HepG2 (cell line): ENCODE measurements around the gene PRDM8. TPM values are rescaled to one million over a fixed set of nuclear protein-coding genes. Genes with fewer than 3 reads are reported as not detected.

Experiments used
- GABPB1 ChIP-seq: IDR thresholded peaks from 2 replicates; pipeline ENCODE4 v1.6.1; 2016; ENCODE audit warnings: mild to moderate bottlenecking, missing genetic modification reagents, moderate library complexity, missing compliant biosample characterization
- IKZF5 ChIP-seq: IDR thresholded peaks from 2 replicates; pipeline ENCODE4 v1.6.1; 2018; ENCODE audit warnings: missing genetic modification reagents, mild to moderate bottlenecking, missing compliant biosample characterization
- KAT8 ChIP-seq: IDR thresholded peaks from 2 replicates; pipeline ENCODE4 v1.6.1; 2016; ENCODE audit warnings: missing genetic modification reagents, missing compliant biosample characterization
- KDM5B ChIP-seq: sonication (generic); formaldehyde crosslinking; IDR thresholded peaks from 2 replicates; pipeline ENCODE4 v1.4.0; 2020; ENCODE audit warnings: missing genetic modification reagents, mild to moderate bottlenecking, borderline replicate concordance
- KLF16 ChIP-seq, 2 experiments: sonication (generic) in 1 of 2; formaldehyde crosslinking in 1 of 2; IDR thresholded peaks; 2 replicates each; pipeline versions ENCODE4 v1.6.1 to v1.8.0; 2016 to 2023; ENCODE audit warnings: missing genetic modification reagents in 2 of 2, missing compliant biosample characterization in 1 of 2
- LCORL ChIP-seq, 2 experiments: fragments of 450-650 bp in 1 of 2; sonication (generic) in 1 of 2; formaldehyde crosslinking in 1 of 2; IDR thresholded peaks; 2 replicates each; pipeline versions ENCODE4 v1.5.0 to v1.6.1; 2017 to 2020; ENCODE audit warnings: antibody characterized with exemption in 1 of 2, missing genetic modification reagents in 1 of 2
- PATZ1 ChIP-seq: sonication (generic); formaldehyde crosslinking; IDR thresholded peaks from 2 replicates; pipeline ENCODE4 v1.4.0; 2020; ENCODE audit warnings: missing genetic modification reagents
- RBM39 ChIP-seq: fragments of 200-400 bp; formaldehyde crosslinking; IDR thresholded peaks from one replicate; pipeline ENCODE4 v1.6.1; 2018; ENCODE audit warnings: antibody characterized with exemption, mild to moderate bottlenecking, low read depth, low read length; ENCODE audit not compliant: poor library complexity, severe bottlenecking
- SAP130 ChIP-seq: IDR thresholded peaks from 2 replicates; pipeline ENCODE4 v1.6.1; 2016; ENCODE audit warnings: low read depth
- SP5 ChIP-seq: IDR thresholded peaks from 2 replicates; pipeline ENCODE4 v1.6.1; 2016; ENCODE audit warnings: low read depth, borderline replicate concordance
- XRCC5 ChIP-seq: fragments of 200-400 bp; formaldehyde crosslinking; optimal IDR thresholded peaks from 2 replicates; pipeline ENCODE3; 2017; ENCODE audit warnings: mild to moderate bottlenecking, low read length
- YEATS4 ChIP-seq: sonication (generic); formaldehyde crosslinking; IDR thresholded peaks from 2 replicates; pipeline ENCODE4 v1.4.0; 2020; ENCODE audit warnings: missing genetic modification reagents, borderline replicate concordance
- ZBTB7A ChIP-seq: sonication (generic); formaldehyde crosslinking; IDR thresholded peaks from 2 replicates; pipeline ENCODE4 v1.8.0; 2022; ENCODE audit warnings: mild to moderate bottlenecking, missing genetic modification reagents
- ZMYM4 ChIP-seq: sonication (generic); formaldehyde crosslinking; IDR thresholded peaks from 2 replicates; pipeline ENCODE4 v1.8.1; 2023; ENCODE audit warnings: mild to moderate bottlenecking, missing genetic modification reagents
- ZNF512 ChIP-seq: sonication (generic); formaldehyde crosslinking; IDR thresholded peaks from 2 replicates; pipeline ENCODE4 v1.4.0; 2020; ENCODE audit warnings: mild to moderate bottlenecking, missing genetic modification reagents
- ZNF563 ChIP-seq: sonication (generic); formaldehyde crosslinking; IDR thresholded peaks from 2 replicates; pipeline ENCODE4 v1.8.0; 2022; ENCODE audit warnings: mild to moderate bottlenecking, moderate library complexity, missing genetic modification reagents
- ZNF784 ChIP-seq: sonication (generic); formaldehyde crosslinking; IDR thresholded peaks from 2 replicates; pipeline ENCODE4 v1.5.1; 2020; ENCODE audit warnings: missing genetic modification reagents, mild to moderate bottlenecking, borderline replicate concordance
- ZNF839 ChIP-seq: sonication (generic); formaldehyde crosslinking; IDR thresholded peaks from 2 replicates; pipeline ENCODE4 v1.4.0; 2020; ENCODE audit warnings: missing genetic modification reagents, mild to moderate bottlenecking, borderline replicate concordance
- ZSCAN20 ChIP-seq: sonication (generic); formaldehyde crosslinking; IDR thresholded peaks from 2 replicates; pipeline ENCODE4 v1.4.0; 2020; ENCODE audit warnings: missing genetic modification reagents, mild to moderate bottlenecking, borderline replicate concordance
- polyA plus RNA-seq, 8 experiments: library from polyadenylated mRNA; depleted of rRNA in 3 of 8; stranded (reverse) in 7 of 8; unstranded in 1 of 8; fragments of >200 nt; fragmentation: Illumina TruSeq in 4 of 8; extraction: Trizol in 4 of 8; gene quantifications; 2 replicates each; pipeline versions ENCODE4 v1.2.1 to v1.2.3, GENCODE V29; 2011 to 2016; ENCODE audit warnings: low read depth in 4 of 8, missing spikeins in 1 of 8, mixed read lengths in 1 of 8; ENCODE audit not compliant: insufficient read depth in 1 of 8
- total RNA-seq, 5 experiments: library from RNA; depleted of rRNA; stranded (reverse); fragments of >200 nt; fragmentation: Illumina TruSeq; extraction: Trizol; gene quantifications; 2 replicates each; pipeline ENCODE4 v1.2.3, GENCODE V29; 2016; ENCODE audit warnings: low read depth in 1 of 5
- TF ChIP-seq, protein P1 (sequence below): sonication (generic); formaldehyde crosslinking; IDR thresholded peaks from 2 replicates; pipeline ENCODE4 v1.9.0; 2022; ENCODE audit warnings: missing genetic modification reagents, mild to moderate bottlenecking, borderline replicate concordance

The PRDM8 gene
- total and polyA plus RNA-seq, 2 of the 13 experiments (the other 11 are each of a cell fraction or from before 2014, with no cell fraction given), result 0.09 TPM; not detected in 1

DNA sequence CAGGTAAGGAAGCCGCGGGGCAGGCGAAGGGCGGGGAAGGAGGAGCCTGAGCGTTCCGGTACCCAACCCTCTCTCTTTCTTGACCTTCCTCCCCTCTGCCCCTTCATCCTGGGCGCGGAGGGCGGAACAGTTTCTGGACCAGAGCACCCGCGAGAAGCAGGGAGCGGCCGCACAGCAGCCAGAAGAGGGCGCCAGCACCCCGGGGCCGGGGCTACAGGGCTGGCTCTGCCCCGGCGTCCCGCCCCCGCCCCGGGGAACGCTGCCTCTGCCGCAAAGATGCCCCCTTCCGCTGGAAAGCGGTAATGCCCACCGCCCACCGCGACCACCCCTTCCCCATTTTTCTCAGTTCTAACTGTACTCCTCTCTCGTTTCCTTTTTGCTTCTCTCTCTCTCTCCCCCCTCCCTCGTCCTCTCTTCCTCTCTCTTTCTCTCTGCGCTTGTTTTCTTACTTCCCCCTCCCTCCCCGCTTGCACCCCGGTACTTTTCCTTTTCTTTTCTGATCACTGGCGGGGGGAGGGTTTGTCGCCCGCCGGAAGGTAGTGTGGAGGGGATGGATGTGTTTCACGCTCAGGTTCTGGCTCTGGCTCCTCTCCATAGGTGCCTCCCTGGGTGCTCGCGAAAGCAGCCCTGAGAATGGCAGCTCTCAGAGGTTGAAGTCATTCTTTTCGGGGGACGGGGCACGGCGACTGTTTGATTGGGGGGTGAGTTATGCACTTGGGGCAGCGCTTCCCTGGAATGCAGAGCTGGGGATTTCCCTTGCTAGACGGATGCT lies 13.1 kb upstream of the PRDM8 start (continued):
- TF ChIP-seq ZNF512, result peak; percentile 92; the same call in 1 of the 2 replicates
- TF ChIP-seq, protein P1, sequence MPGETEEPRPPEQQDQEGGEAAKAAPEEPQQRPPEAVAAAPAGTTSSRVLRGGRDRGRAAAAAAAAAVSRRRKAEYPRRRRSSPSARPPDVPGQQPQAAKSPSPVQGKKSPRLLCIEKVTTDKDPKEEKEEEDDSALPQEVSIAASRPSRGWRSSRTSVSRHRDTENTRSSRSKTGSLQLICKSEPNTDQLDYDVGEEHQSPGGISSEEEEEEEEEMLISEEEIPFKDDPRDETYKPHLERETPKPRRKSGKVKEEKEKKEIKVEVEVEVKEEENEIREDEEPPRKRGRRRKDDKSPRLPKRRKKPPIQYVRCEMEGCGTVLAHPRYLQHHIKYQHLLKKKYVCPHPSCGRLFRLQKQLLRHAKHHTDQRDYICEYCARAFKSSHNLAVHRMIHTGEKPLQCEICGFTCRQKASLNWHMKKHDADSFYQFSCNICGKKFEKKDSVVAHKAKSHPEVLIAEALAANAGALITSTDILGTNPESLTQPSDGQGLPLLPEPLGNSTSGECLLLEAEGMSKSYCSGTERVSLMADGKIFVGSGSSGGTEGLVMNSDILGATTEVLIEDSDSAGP, result peak; percentile 52
- no peak for TF ChIP-seq ZNF839
- peak in 1 of 2 experiments; percentile 81; a peak in 2 of 4 replicates for TF ChIP-seq KLF16 (CRISPR knock-in tag; IDR thresholded peaks at IDR 0.05)
- TF ChIP-seq ZNF784, result 0 out of 2 replicates have a peak, but pooled peaks have one; percentile 7
- peak; percentile 43; the same call in 1 of the 2 replicates for TF ChIP-seq KDM5B (CRISPR knock-in tag)
- 0 out of 2 replicates have a peak, but pooled peaks have one; percentile 23 for TF ChIP-seq SP5 (CRISPR knock-in tag)
- TF ChIP-seq IKZF5 (CRISPR knock-in tag), result peak; percentile 47; the same call in 1 of the 2 replicates
- TF ChIP-seq PATZ1 (CRISPR knock-in tag), result peak; percentile 74
- TF ChIP-seq KAT8 (CRISPR knock-in tag), result 0 out of 2 replicates have a peak, but pooled peaks have one; percentile 30
- peak; percentile 66; the same call in 1 of the 2 replicates for TF ChIP-seq GABPB1 (CRISPR knock-in tag)
- TF ChIP-seq ZNF563 (CRISPR knock-in tag), result peak; percentile 41; the same call in 1 of the 2 replicates
- TF ChIP-seq RBM39, result peak; percentile 81
- TF ChIP-seq XRCC5, result peak; percentile 91
- no peak for TF ChIP-seq ZSCAN20 (CRISPR knock-in tag)
- peak; percentile 75; the same call in 1 of the 2 replicates for TF ChIP-seq ZMYM4 (CRISPR knock-in tag)
- TF ChIP-seq ZBTB7A, result 0 out of 2 replicates have a peak, but pooled peaks have one; percentile 48
- TF ChIP-seq SAP130 (CRISPR knock-in tag), result 0 out of 2 replicates have a peak, but pooled peaks have one; percentile 17
- no peak for TF ChIP-seq LCORL (IDR thresholded peaks at IDR 0.05)
- TF ChIP-seq LCORL (CRISPR knock-in tag; IDR thresholded peaks at IDR 0.05), result peak; percentile 39; the same call in 1 of the 2 replicates
- TF ChIP-seq YEATS4, result no peak
